ENCODE results near the gene ST6GALNAC6.

DNA sequence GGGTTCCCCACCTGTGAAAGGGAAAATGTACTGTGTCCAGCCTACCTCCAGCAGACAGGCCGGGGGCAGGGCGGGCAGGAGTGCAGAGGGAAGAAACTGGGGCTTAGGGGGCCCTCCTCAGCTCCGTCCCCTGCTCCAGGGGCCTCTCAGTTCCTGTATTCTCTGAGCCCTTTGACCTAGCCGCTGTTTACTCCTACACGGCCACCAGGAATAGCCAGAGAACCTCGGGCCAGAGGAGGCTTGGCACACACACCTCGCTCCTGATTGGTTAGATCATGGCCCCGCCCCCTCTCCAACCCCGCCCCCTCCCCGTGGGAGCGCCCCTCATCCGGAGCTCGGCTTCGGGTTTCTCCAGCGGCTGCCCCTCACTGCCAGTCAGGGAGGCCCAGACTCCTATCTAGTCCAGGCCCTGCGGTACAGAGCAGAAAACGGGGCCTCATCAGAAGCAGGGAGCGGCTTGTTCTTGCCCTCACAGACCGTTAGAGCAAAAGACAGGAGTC, 2.2 kb downstream of the ST6GALNAC6 start:
- TF ChIP-seq POLR2AphosphoS5 (IDR thresholded peaks at IDR 0.05): peak; percentile 19 to 69 (median 58)
- TF ChIP-seq CTCF (IDR thresholded peaks at IDR 0.05 in 8 of 11, conservative IDR thresholded peaks at IDR 0.05 in 3 of 11): no peak

Data from spleen (tissue), 7 donors.